Esophagus squamous epithelium (tissue), 5 donors: ENCODE results near the gene HECTD4. TPM values are rescaled to one million over a fixed set of nuclear protein-coding genes. Genes with fewer than 3 reads are reported as not detected.
"Not testable (repeated sequence)": the region's sequence is repeated elsewhere in the genome, so short reads cannot be mapped to it uniquely, and the experiment has no call there.

Source experiments
- DNase-seq: peaks from one replicate; lab custom pipeline; 2025; lab: John Stamatoyannopoulos, UW
- H3K27ac ChIP-seq, 4 donors: fragments of 200-600 bp; sonication (generic); one replicate each; pipeline ENCODE4 v1.5.1; 2016 to 2019; ENCODE audit warnings: mild to moderate bottlenecking in 1 of 4
- H3K27me3 ChIP-seq, 4 donors: fragments of 200-600 bp; sonication (generic); 1 replicate in 3 of 4; 2 replicates in 1 of 4; pipeline versions ENCODE4 v1.5.1 to v1.6.0; 2017 to 2021; ENCODE audit warnings: antibody characterized with exemption in 1 of 4
- H3K36me3 ChIP-seq, 3 donors: fragments of 200-600 bp; sonication (generic); one replicate each; pipeline ENCODE4 v1.5.1; 2016 to 2019
- H3K4me1 ChIP-seq, 3 donors: fragments of 200-600 bp; sonication (generic); one replicate each; pipeline ENCODE4 v1.5.1; 2017 to 2019
- H3K4me3 ChIP-seq, 4 donors: fragments of 200-600 bp; sonication (generic); 1 replicate in 3 of 4; 2 replicates in 1 of 4; pipeline ENCODE4 v1.5.1; 2016 to 2019; ENCODE audit warnings: mild to moderate bottlenecking in 2 of 4, moderate library complexity in 1 of 4
- H3K9me3 ChIP-seq, 3 donors: fragments of 200-600 bp; sonication (generic); one replicate each; pipeline ENCODE4 v1.5.1; 2016 to 2019
- POLR2A ChIP-seq, 4 donors: fragments of 450-650 bp; IDR thresholded peaks; one replicate each; pipeline ENCODE4 v1.6.1; 2017; ENCODE audit warnings: antibody characterized with exemption in 4 of 4, mild to moderate bottlenecking in 4 of 4, moderate library complexity in 3 of 4
- WGBS, 2 donors: methylation state at CpG; one replicate each; pipeline ENCODE4 v1.1.5; 2018; 5-methylcytosine and 5-hydroxymethylcytosine counted together
- intact Hi-C: fragments of 100-400 bp; cut with DNase I; formaldehyde crosslinking; loops from one replicate; pipeline ENCODE4 v1.15.0; 2022
- total RNA-seq, 4 donors: library from RNA; depleted of rRNA; stranded (reverse); fragments of >200 nt; gene quantifications; one replicate each; pipeline ENCODE4 v1.1.0, GENCODE V29; 2016
- TF ChIP-seq, protein P1 (sequence below), 6 experiments: fragments of 450-650 bp in 4 of 6; fragments of 200-600 bp in 2 of 6; sonication (generic) in 2 of 6; IDR thresholded peaks; one replicate each; pipeline ENCODE4 v1.5.1; 2016 to 2019; ENCODE audit warnings: antibody characterized with exemption in 6 of 6, mild to moderate bottlenecking in 4 of 6, moderate library complexity in 4 of 6
- donor health status: DM: yes; HTN: yes; CAD: no.

Gene HECTD4
- total RNA-seq, 4 donors from 2014 or later, result 15.4 to 53.4 (median 33.4) TPM

DNA sequence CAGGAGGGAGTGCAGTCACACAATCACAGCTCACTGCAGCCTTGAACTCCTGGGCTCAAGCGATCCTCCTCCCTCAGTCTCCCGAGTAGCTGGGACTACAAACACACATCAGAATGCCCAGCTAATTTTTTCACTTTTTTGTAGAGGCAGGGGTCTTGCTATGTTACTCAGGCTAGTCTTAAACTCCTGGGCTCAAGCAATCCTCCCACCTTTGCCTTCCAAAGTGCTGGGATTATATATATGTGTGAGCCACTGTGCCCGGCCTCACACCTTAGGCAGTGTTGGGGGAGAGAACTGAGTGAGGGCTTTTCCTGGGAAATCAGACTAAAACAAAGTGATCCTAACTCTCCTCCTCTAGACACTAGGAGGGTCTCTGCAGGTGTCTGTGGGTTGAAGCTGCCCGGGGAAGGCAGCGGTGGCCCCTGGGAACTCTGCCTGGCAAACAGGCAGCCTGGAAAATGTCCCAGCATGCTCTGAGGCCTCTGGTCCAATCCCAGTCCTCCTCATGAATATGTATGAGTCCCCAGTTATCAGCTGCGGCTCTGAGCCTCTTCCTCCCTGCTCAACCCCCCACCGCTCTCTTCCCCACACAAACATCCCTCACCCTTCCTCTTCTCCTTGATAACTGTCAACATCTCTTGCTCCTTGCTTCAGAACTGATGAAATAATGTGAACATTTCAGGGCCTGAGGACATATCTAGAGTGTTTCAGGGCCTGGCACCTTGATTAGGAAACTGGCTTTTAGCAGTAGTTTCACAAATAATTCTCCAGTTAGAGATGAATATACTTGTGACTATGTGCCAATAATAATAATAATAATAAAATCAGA is 265.8 kb downstream of the HECTD4 start:
- peaks cover 11 to 68% (median 37%) of the 10 kb centered on the region in 3 donors for H3K4me1 ChIP-seq
- 37 to 44% methylated on average over 6 of the region's 7 CpGs for WGBS, 2 donors
- intact Hi-C loops, result no loop called here
- H3K36me3 ChIP-seq, result no peaks in the 10 kb centered on the region
- TF ChIP-seq POLR2A (IDR thresholded peaks at IDR 0.05), result no peak
- TF ChIP-seq, protein P1, sequence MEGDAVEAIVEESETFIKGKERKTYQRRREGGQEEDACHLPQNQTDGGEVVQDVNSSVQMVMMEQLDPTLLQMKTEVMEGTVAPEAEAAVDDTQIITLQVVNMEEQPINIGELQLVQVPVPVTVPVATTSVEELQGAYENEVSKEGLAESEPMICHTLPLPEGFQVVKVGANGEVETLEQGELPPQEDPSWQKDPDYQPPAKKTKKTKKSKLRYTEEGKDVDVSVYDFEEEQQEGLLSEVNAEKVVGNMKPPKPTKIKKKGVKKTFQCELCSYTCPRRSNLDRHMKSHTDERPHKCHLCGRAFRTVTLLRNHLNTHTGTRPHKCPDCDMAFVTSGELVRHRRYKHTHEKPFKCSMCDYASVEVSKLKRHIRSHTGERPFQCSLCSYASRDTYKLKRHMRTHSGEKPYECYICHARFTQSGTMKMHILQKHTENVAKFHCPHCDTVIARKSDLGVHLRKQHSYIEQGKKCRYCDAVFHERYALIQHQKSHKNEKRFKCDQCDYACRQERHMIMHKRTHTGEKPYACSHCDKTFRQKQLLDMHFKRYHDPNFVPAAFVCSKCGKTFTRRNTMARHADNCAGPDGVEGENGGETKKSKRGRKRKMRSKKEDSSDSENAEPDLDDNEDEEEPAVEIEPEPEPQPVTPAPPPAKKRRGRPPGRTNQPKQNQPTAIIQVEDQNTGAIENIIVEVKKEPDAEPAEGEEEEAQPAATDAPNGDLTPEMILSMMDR (IDR thresholded peaks at IDR 0.05), result no peak
- H3K27ac ChIP-seq, result peak overlapping the region; percentile 62 to 95 (median 78)
- no peaks in the 10 kb centered on the region for H3K27me3 ChIP-seq
- no peaks in the 10 kb centered on the region for H3K9me3 ChIP-seq
- DNase-seq, result no peak
- no peak overlapping the region for H3K4me3 ChIP-seq

DNA sequence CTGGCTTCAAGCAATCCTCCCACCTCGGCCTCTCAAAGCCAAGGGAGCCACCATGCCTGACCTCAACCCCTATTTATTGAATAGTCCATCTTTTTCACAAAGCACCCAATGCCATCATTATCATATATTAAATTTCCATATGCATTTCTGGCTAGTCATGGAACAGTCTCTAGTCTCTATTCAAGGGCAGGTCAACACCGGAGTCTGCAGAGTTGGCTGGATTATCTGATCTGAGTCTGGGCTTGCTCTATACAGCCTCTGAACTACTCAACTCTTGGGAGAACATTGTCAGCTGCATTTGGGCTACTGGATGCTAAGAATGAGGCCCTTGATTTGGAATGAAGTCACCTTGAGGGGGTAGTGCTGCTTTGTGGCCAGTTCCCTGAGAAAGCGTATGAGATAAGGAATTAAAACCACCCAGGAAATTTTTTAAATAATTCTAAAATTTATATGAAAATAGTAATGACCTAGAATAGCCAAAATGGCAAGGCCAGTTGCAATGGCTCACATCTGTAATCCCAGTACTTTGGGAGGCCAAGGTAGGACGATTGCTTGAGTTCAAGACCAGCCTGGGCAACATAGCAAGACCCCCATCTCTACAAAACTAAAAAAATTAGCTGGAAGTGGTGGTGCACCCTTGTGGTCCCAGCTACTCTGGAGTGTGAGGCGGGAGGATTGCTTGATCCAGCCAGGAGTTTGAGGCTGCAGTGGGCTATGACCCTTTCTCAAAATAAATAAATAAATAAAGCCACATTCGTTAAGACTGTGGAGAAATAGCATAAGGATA is 266.8 kb downstream of the HECTD4 start:
- TF ChIP-seq, protein P1 (IDR thresholded peaks at IDR 0.05), result no peak
- TF ChIP-seq POLR2A (IDR thresholded peaks at IDR 0.05), result no peak
- DNase-seq, result no peak
- Histone ChIP-seq H3K27ac (peak overlapping the region in 3 of 4 donors; percentile 62 to 95 (median 77)), H3K4me3 (no peak overlapping the region), H3K9me3 (no peaks in the 10 kb centered on the region), H3K36me3 (no peaks in the 10 kb centered on the region), H3K27me3 (no peaks in the 10 kb centered on the region), H3K4me1 (peaks cover 12 to 72% (median 35%) of the 10 kb centered on the region in 3 donors)
- intact Hi-C loops, result no loop called here
- 59 to 69% methylated on average over 6 of the region's 6 CpGs for WGBS, 2 donors

DNA sequence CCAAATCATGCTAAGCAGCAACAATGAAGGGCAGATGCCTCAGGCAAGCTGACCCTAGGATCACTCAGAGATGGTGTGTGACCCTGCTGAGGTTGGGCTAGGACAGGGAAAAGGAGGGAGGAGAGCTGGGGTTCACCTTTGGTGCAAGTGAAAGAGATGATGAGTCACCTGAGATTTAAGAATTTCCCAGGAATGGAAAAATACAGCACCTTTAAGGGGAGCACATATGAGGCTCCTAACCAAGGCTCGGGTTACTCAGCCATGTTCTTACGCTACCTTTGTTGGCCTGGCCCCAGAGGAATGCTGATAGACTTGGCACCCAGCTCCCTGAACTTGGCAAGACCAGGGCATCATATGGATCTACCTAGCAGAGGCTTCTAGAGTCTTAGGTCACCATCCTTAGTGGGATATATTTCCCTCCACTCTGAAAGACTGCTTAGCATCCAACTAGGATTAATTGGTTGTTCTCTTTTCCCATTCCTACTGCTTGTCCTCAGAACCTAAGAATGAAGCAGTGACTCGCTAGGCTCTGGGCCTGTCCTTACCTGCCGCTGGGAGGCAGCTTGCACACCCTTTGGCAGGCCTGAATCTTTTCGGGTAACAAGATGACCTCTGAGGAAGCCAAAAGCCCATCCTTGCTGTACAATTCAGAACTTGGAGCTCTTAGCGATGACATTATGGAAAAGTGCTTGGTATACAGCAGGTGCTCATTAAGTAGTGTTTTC is 269.7 kb downstream of the HECTD4 start:
- Histone ChIP-seq H3K4me1 (peaks cover 16 to 84% (median 42%) of the 10 kb centered on the region in 3 donors), H3K9me3 (no peaks in the 10 kb centered on the region), H3K36me3 (no peaks in the 10 kb centered on the region), H3K27me3 (no peaks in the 10 kb centered on the region), H3K27ac (peak overlapping the region; percentile 77 to 97 (median 88)), H3K4me3 (no peak overlapping the region)
- no peak for DNase-seq
- intact Hi-C loops, result no loop called here
- TF ChIP-seq, protein P1 (IDR thresholded peaks at IDR 0.05), result peak in 1 of 6 experiments; percentile 30
- TF ChIP-seq POLR2A (IDR thresholded peaks at IDR 0.05), result no peak
- WGBS, 2 donors, result 38 to 51% methylated on average over 5 to 6 of the region's 6 CpGs

DNA sequence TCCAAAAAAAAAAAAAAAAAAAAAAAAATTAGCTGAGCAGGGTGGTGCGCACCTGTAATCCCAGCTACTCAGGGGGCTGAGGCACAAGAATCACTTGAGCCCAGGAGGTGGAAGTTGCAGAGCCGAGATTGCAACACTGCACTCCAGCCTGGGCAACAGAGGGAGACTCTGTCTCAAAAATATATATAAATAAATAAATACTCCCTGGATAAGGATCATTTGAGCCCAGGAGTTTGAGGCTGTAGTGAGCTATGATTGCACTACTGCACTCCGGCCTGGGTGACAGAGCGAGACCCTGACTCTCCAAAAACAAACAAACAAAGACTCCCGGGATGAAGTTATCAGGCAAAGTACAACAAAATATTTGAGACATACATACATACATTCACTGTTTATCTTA is 270.3 kb downstream of the HECTD4 start:
- Histone ChIP-seq H3K9me3 (no peaks in the 10 kb centered on the region), H3K36me3 (no peaks in the 10 kb centered on the region), H3K4me1 (peaks cover 21 to 84% (median 41%) of the 10 kb centered on the region in 3 donors), H3K27me3 (no peaks in the 10 kb centered on the region), H3K27ac (peak overlapping the region; percentile 77 to 97 (median 88)), H3K4me3 (no peak overlapping the region)
- DNase-seq, result no peak
- WGBS, 2 donors, result 44 to 56% methylated on average over 5 of the region's 5 CpGs
- intact Hi-C loops, result no loop called here
- TF ChIP-seq, protein P1 (IDR thresholded peaks at IDR 0.05), result peak in 1 of 6 experiments; percentile 11
- no peak for TF ChIP-seq POLR2A (IDR thresholded peaks at IDR 0.05)

DNA sequence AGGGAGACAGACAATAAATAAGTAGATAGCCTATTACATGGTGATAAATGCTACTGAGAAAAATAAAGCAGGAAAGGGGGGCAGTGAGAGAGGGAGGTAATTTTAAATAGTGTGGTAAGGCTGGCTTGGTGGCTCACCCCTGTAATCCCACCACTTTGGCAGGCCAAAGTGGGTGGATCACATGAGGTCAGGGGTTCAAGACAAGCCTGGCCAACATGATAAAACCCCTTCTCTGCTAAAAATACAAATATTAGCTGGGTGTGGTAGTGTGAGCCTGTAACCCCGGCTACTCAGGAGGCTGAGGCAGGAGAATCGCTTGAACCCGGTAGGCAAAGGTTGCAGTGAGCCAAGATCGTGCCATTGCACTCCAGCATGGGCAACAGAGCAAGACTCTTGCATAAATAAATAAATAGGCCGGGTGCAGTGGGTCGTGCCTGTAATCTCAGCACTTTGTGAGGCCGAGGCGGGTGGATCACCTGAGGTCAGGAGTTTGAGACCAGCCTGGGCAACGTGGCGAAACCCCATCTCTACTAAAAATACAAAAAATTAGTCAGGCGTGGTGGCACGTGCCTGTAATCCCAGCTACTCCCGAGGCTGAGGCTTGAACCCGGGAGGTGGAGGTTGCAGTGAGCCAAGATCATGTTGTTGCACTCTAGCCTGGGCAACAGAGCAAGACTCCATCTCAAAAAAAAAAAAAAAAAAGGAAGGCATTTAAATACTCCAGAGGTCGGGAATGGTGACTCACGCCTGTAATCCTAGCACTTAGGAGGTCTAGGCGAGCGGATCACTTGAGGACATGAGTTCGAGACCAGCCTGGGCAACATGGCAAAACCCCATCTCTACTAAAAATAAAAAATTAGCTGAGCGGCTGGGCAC is 271.2 kb downstream of the HECTD4 start:
- intact Hi-C loops, result not testable (repeated sequence)

More for the DNA sequence above, 271.2 kb downstream of the HECTD4 start:
- not testable (repeated sequence) for H3K4me3 ChIP-seq, H3K36me3 ChIP-seq, H3K27me3 ChIP-seq, DNase-seq, H3K9me3 ChIP-seq
- 65 to 73% methylated on average over 19 to 20 of the region's 20 CpGs for WGBS, 2 donors
- peaks cover 23 to 84% (median 33%) of the 10 kb centered on the region in 3 donors for H3K4me1 ChIP-seq
- H3K27ac ChIP-seq, result peak overlapping the region in 3 of 4 donors; percentile 95 to 97 (median 96)
